Measurements from ENCODE around the gene RNF225. TPM values are rescaled to one million over a fixed set of nuclear protein-coding genes. Genes with fewer than 3 reads are reported as not detected.

RNF225 gene
- total and polyA plus RNA-seq, 9 of the 15 experiments (the other 6 are each of a cell fraction or from before 2014, with no cell fraction given), result 0.33 TPM; not detected in 8

DNA sequence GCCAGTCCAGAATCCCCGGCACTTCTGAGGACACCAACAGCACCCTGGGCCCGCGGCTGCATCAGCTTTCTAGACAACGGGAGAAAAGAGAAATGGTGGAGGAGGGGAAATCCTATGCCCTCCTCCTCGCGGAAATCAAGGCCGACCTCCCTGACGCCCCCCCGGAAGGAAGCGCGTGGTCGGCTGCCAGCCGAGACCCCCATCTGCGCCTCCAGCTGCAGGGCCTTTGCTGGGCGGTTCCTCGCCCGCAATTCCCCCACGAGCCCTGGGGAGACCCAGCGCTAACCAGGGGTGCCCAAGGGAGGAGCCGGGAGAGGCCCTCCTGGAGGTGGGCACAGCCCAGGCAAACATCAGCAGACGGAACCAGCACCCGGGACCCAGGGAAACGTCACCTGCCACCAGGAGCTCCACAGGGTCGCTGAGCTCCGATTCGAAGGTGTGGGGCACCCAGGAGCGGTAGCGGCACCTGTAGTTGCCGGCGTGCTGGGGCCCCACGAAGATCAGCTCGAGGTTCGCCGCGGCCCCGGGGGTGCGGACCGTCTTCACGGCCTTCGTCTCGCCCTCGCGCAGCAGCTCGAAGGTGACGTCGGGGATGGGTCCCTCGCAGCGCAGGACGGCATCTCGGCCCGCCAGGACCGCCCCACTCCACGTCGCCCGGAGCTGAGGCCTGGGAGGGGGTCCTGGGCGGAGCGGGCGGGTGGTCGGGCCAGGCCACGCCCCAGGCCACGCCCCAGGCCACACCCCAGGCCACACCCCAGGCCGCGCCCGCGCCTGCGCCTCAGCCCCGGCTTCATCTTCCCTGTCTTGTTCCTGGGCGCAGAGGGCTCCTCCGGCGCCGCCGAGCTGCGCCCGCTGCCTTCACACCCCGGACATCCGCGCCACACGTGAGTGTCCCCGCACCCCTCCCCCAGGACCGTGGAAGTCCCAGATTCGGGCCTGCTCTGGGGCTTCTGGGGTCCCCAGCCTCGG lies 48.2 kb upstream of the RNF225 start (continued):
- TF ChIP-seq, protein P1, sequence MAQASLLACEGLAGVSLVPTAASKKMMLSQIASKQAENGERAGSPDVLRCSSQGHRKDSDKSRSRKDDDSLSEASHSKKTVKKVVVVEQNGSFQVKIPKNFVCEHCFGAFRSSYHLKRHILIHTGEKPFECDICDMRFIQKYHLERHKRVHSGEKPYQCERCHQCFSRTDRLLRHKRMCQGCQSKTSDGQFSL (CRISPR knock-in tag; IDR thresholded peaks at IDR 0.05), result peak; percentile 74
- TF ChIP-seq, protein P1 (tag; IDR thresholded peaks at IDR 0.05), result no peak
- TF ChIP-seq TAF7 (tag; IDR thresholded peaks at IDR 0.05), result no peak
- TF ChIP-seq ZNF282 (CRISPR knock-in tag; IDR thresholded peaks at IDR 0.05), result 0 out of 2 replicates have a peak, but pooled peaks have one; percentile 17
- TF ChIP-seq NUFIP1 (IDR thresholded peaks at IDR 0.05; ENCODE audit: partially characterized antibody), result no peak
- TF ChIP-seq, protein P2, sequence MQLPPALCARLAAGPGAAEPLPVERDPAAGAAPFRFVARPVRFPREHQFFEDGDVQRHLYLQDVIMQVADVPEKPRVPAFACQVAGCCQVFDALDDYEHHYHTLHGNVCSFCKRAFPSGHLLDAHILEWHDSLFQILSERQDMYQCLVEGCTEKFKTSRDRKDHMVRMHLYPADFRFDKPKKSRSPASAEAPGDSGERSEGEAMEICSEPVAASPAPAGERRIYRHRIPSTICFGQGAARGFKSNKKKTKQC (CRISPR knock-in tag; IDR thresholded peaks at IDR 0.05), result peak; percentile 72
- TF ChIP-seq SRSF1 (IDR thresholded peaks at IDR 0.05; ENCODE audit: low read depth, low read length), result no peak
- peak; percentile 87 for TF ChIP-seq ZFX (CRISPR knock-in tag; IDR thresholded peaks at IDR 0.05)
- TF ChIP-seq ADNP (tag; IDR thresholded peaks at IDR 0.05), result no peak
- no peak for TF ChIP-seq ZNF354B (CRISPR knock-in tag; IDR thresholded peaks at IDR 0.05)
- no peak for TF ChIP-seq COPS2 (conservative IDR thresholded peaks at IDR 0.05)
- peak; percentile 60 for TF ChIP-seq GABPB1 (CRISPR knock-in tag; IDR thresholded peaks at IDR 0.05)
- TF ChIP-seq ESRRB (CRISPR knock-in tag; IDR thresholded peaks at IDR 0.05; ENCODE audit: borderline replicate concordance), result no peak
- peak; percentile 57; the same call in 1 of the 2 replicates for TF ChIP-seq ATF7 (IDR thresholded peaks at IDR 0.05)
- TF ChIP-seq, protein P3, sequence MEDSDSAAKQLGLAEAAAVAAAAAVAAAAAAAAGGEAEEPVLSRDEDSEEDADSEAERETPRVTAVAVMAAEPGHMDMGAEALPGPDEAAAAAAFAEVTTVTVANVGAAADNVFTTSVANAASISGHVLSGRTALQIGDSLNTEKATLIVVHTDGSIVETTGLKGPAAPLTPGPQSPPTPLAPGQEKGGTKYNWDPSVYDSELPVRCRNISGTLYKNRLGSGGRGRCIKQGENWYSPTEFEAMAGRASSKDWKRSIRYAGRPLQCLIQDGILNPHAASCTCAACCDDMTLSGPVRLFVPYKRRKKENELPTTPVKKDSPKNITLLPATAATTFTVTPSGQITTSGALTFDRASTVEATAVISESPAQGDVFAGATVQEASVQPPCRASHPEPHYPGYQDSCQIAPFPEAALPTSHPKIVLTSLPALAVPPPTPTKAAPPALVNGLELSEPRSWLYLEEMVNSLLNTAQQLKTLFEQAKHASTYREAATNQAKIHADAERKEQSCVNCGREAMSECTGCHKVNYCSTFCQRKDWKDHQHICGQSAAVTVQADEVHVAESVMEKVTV (CRISPR knock-in tag; IDR thresholded peaks at IDR 0.05), result no peak
- no peak for TF ChIP-seq ZNF197 (CRISPR knock-in tag; IDR thresholded peaks at IDR 0.05; ENCODE audit: low read depth)
- no peak for TF ChIP-seq PTRF (tag; IDR thresholded peaks at IDR 0.05)
- peak; percentile 8; the same call in 1 of the 2 replicates for TF ChIP-seq ZNF12 (CRISPR knock-in tag; IDR thresholded peaks at IDR 0.05)
- TF ChIP-seq ZKSCAN3 (CRISPR knock-in tag; IDR thresholded peaks at IDR 0.05), result no peak
- TF ChIP-seq ZNF316 (IDR thresholded peaks at IDR 0.05), result no peak
- TF ChIP-seq, protein P4, sequence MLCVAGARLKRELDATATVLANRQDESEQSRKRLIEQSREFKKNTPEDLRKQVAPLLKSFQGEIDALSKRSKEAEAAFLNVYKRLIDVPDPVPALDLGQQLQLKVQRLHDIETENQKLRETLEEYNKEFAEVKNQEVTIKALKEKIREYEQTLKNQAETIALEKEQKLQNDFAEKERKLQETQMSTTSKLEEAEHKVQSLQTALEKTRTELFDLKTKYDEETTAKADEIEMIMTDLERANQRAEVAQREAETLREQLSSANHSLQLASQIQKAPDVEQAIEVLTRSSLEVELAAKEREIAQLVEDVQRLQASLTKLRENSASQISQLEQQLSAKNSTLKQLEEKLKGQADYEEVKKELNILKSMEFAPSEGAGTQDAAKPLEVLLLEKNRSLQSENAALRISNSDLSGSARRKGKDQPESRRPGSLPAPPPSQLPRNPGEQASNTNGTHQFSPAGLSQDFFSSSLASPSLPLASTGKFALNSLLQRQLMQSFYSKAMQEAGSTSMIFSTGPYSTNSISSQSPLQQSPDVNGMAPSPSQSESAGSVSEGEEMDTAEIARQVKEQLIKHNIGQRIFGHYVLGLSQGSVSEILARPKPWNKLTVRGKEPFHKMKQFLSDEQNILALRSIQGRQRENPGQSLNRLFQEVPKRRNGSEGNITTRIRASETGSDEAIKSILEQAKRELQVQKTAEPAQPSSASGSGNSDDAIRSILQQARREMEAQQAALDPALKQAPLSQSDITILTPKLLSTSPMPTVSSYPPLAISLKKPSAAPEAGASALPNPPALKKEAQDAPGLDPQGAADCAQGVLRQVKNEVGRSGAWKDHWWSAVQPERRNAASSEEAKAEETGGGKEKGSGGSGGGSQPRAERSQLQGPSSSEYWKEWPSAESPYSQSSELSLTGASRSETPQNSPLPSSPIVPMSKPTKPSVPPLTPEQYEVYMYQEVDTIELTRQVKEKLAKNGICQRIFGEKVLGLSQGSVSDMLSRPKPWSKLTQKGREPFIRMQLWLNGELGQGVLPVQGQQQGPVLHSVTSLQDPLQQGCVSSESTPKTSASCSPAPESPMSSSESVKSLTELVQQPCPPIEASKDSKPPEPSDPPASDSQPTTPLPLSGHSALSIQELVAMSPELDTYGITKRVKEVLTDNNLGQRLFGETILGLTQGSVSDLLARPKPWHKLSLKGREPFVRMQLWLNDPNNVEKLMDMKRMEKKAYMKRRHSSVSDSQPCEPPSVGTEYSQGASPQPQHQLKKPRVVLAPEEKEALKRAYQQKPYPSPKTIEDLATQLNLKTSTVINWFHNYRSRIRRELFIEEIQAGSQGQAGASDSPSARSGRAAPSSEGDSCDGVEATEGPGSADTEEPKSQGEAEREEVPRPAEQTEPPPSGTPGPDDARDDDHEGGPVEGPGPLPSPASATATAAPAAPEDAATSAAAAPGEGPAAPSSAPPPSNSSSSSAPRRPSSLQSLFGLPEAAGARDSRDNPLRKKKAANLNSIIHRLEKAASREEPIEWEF (CRISPR knock-in tag; IDR thresholded peaks at IDR 0.05), result no peak
